Activated CD8-positive, alpha-beta memory T cell treated with anti-CD3 and anti-CD28 coated beads, Interleukin-2, amount 10 ng/mL, durations not matched to agents 7 days and 5 days (primary cell): ENCODE measurements around the gene FMNL1. TPM values are rescaled to one million over a fixed set of nuclear protein-coding genes. Genes with fewer than 3 reads are reported as not detected.

Source experiments
- ATAC-seq: fragments of 150-1000 bp; cut with Tn5 transposase; one replicate; pipeline ENCODE4 v1.10.0; 2021; ENCODE audit warnings: moderate library complexity
- CTCF ChIA-PET: fragments of 350-600 bp; sonication (Branson Sonifier 250); formaldehyde crosslinking; loops from one replicate; lab custom pipeline; 2021; ENCODE audit warnings: antibody characterized with exemption; lab: Charles Lee
- DNase-seq: peaks from one replicate; pipeline ENCODE4 v3.0.0-alpha.2; 2020
- H3K27ac Mint-ChIP-seq: one replicate; pipeline ENCODE4 v1.8.0; 2021; ENCODE audit warnings: mild to moderate bottlenecking, mixed read lengths
- H3K27me3 Mint-ChIP-seq: one replicate; pipeline ENCODE4 v1.8.0; 2021; ENCODE audit warnings: mixed read lengths
- H3K36me3 Mint-ChIP-seq: one replicate; pipeline ENCODE4 v1.8.0; 2021; ENCODE audit warnings: mild to moderate bottlenecking, mixed read lengths
- H3K4me1 Mint-ChIP-seq: one replicate; pipeline ENCODE4 v1.8.0; 2021; ENCODE audit warnings: mixed read lengths
- H3K4me3 Mint-ChIP-seq: one replicate; pipeline ENCODE4 v1.8.0; 2021; ENCODE audit warnings: mild to moderate bottlenecking, moderate library complexity, mixed read lengths
- H3K9me3 Mint-ChIP-seq: one replicate; pipeline ENCODE4 v1.8.0; 2022; ENCODE audit warnings: low read depth, mixed read lengths
- total RNA-seq, 2 experiments: library from RNA; stranded (reverse); gene quantifications; one replicate each; pipeline ENCODE4 v1.2.3, GENCODE V29; 2021

The FMNL1 gene
- total RNA-seq, 2 experiments from 2014 or later, result 482 to 504 TPM

- CTCF ChIA-PET, result interaction anchor here (0.8 to 5.2 kb wide), 11 partner anchors 13 to 161 kb away, joined by 3 to 36 read pairs (median 5); partner anchors contain the start of gene ACBD4
- H3K4me3 Mint-ChIP-seq, result no peak overlapping the region
Observed at GRCh38 chr17:45296003-45296832, 74.5 kb downstream of the FMNL1 start.

GRCh38 chr17:45296833-45297124 lies 75.1 kb downstream of the FMNL1 start:
- peaks cover 87% of the 10 kb centered on the region for H3K4me1 Mint-ChIP-seq
- CTCF ChIA-PET, result interaction anchor here (2.7 to 3.4 kb wide), 2 partner anchors 13 to 89 kb away, joined by 10 to 13 read pairs; no protein-coding TSS in a partner anchor
- H3K9me3 Mint-ChIP-seq, result no peaks in the 10 kb centered on the region
- DNase-seq, result no peak
- H3K27ac Mint-ChIP-seq, result peak overlapping the region; percentile 72
- ATAC-seq, result no peak
- peaks cover 29% of the 10 kb centered on the region for H3K36me3 Mint-ChIP-seq
- no peak overlapping the region for H3K4me3 Mint-ChIP-seq
- no peaks in the 10 kb centered on the region for H3K27me3 Mint-ChIP-seq

More at GRCh38 chr17:45296003-45296832, 74.5 kb downstream of the FMNL1 start:
- no peaks in the 10 kb centered on the region for H3K27me3 Mint-ChIP-seq
- ATAC-seq (peak; percentile 14), DNase-seq (no peak)
- H3K27ac Mint-ChIP-seq, result peak overlapping the region; percentile 72
- H3K36me3 Mint-ChIP-seq, result peaks cover 30% of the 10 kb centered on the region
- H3K9me3 Mint-ChIP-seq, result no peaks in the 10 kb centered on the region
- peaks cover 88% of the 10 kb centered on the region for H3K4me1 Mint-ChIP-seq

Other genes with a start within 250 kb of the FMNL1 start
- gene DCAKD, start 170.3 kb upstream of the FMNL1 start, total RNA-seq, result 10 to 100 TPM; 29.4 to 34.3 TPM
- 100 to 1,000 TPM; 136 to 148 TPM for gene NMT1, start 160.6 kb upstream of the FMNL1 start, total RNA-seq
- 1 to 10 TPM; 2.6 to 5.2 TPM for gene PLCD3, start 89.4 kb upstream of the FMNL1 start, total RNA-seq
- gene ACBD4, start 86.2 kb upstream of the FMNL1 start, total RNA-seq, result 10 to 100 TPM; 14.9 to 20.6 TPM
- 10 to 100 TPM; 40.2 to 42.4 TPM for gene HEXIM1, start 73.4 kb upstream of the FMNL1 start, total RNA-seq
- 1 to 10 TPM; 6.9 to 7.5 TPM for gene HEXIM2, start 60.0 kb upstream of the FMNL1 start, total RNA-seq
- under 1 TPM; 0.23 to 0.49 TPM for gene SPATA32, start 40.2 kb downstream of the FMNL1 start, total RNA-seq
- gene MAP3K14, start 95.1 kb downstream of the FMNL1 start, total RNA-seq, result 10 to 100 TPM; 39.3 to 43.0 TPM
- 100 to 1,000 TPM in 1 of 2 experiments, 10 to 100 TPM in 1; 79.5 to 104 TPM for gene ARHGAP27, start 211.0 kb downstream of the FMNL1 start, total RNA-seq